Fibroblast of upper back skin (primary cell): ENCODE results near the gene SDSL.
A peak's percentile ranks its signal among the peaks of the same experiment; 100 is the strongest.

Experiments
- DNase-seq: peaks from one replicate; pipeline ENCODE4 v3.0.0-alpha.2; 2013

SDSL gene, protein sequence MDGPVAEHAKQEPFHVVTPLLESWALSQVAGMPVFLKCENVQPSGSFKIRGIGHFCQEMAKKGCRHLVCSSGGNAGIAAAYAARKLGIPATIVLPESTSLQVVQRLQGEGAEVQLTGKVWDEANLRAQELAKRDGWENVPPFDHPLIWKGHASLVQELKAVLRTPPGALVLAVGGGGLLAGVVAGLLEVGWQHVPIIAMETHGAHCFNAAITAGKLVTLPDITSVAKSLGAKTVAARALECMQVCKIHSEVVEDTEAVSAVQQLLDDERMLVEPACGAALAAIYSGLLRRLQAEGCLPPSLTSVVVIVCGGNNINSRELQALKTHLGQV

DNA sequence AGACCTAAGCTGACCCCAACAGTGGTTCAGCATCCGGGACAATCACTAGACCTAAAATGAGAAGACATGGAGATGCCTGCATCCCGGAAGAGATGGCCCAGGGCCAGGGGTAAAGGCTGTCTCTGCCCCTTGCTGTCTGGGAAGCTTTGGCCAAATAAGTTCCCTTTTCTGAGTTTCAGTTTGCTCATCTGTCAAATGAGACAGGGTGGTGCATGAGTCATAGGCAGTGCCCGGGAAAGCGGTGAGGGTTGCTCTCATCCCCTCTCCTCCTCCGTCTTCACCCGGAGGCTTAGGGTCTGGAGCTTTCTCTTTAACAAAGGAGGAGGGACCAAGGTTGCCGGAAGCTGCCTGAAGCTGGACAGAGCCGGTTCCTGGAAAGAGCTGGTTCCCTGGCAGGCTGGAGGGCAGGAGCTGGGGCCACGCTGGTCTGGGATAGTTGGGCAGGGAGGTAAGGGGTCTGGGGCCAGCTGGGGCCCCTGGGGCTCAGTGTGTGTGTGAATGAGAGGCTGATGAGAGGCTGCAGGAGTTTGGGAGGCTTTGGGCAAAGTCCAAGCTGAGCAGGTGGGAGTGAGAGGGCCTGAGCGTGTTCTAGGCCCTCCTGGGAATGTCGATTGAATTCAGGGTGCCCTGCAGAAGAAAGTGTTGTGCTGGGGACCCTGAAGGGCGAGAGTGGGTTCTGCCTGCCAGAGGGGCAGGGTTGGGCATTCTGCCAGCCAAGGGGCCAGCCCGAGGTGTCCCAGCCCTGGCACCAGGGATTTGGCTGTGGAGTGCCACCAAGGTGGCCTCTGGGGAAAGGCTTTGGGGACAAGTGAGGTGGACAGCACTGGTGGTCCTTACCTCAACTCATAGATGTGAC, at the start of gene SDSL:
Gene SDSL, plus strand, starts transcription at position 351 of the 856 bp plus-strand sequence. CDS start 5,603 bp downstream, outside the sequence.
- peak; percentile 80 for DNase-seq

GRCh38 chr12:113373440-113373839, 48.7 kb upstream of the SDSL start:
- no peak for DNase-seq

GRCh38 chr12:113373969-113374368, 48.2 kb upstream of the SDSL start:
- no peak for DNase-seq

DNA sequence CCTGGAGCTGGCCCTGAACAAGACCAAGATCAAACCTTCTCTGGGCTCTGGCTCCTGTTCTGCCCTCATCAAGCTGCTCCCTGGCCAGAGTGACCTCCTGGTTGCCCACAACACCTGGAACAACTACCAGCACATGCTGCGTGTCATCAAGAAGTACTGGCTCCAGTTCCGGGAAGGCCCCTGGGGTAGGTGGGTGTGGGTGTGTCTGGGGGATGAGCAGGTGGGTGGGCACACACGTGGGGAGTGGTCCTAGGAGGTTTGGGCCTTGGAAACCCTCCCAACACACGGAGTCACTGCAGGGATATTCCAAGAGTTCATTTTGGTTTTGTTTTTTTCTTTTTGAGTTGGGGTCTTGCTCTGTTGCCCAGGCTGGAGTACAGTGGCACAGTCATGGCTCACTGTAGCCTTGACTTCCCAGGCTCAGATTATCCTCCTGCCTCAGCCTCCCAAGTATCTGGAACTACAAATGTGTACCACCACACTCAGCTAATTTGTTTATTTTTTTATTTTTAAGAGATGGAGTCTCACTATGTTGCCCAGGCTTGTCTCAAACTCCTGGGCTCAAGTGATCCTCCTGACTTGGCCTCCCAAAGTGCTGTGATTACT, 47.3 kb upstream of the SDSL start:
- no peak for DNase-seq

GRCh38 chr12:113378291-113378690, 43.9 kb upstream of the SDSL start:
- no peak for DNase-seq

GRCh38 chr12:113381220-113381619, 41.0 kb upstream of the SDSL start:
- DNase-seq = no peak

DNA sequence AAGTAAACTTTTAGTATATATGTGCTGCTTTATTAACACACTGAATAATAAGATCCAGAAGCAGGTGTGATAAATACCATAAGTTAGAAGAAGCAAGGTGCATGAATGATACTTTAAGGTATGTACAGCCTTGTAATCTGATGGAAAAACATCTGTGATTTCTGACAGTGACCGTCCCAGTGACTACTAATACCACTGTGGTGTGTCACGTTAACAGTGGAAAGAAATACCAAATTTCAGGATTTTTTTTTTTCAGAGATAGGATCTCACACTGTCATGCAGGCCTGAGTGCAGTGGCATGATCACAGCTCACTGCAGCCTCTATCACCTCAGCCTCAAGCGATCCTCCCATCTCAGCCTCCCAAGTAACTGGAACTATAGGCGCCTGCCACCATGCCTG, 40.0 kb upstream of the SDSL start:
- no peak for DNase-seq

DNA sequence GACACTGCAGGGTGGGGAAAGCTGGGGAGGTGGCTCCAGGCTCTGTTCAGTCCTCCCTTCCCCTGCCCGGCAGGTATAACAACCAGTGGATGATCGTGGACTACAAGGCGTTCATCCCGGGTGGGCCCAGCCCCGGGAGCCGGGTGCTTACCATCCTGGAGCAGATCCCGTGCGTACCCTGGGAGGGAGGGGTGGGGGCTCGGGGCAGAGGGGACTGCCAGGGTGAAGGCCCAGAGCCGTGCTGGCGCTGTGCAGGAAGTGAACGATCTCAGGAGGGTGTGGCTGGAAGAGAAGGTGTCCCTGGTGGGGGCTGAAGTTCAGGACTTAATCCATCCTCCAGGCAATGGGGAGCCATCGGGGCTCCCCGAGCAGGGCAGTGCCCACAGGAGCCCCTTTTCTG, 37.4 kb upstream of the SDSL start:
- no peak for DNase-seq

GRCh38 chr12:113385282-113385882, 36.8 kb upstream of the SDSL start:
- no peak for DNase-seq

DNA sequence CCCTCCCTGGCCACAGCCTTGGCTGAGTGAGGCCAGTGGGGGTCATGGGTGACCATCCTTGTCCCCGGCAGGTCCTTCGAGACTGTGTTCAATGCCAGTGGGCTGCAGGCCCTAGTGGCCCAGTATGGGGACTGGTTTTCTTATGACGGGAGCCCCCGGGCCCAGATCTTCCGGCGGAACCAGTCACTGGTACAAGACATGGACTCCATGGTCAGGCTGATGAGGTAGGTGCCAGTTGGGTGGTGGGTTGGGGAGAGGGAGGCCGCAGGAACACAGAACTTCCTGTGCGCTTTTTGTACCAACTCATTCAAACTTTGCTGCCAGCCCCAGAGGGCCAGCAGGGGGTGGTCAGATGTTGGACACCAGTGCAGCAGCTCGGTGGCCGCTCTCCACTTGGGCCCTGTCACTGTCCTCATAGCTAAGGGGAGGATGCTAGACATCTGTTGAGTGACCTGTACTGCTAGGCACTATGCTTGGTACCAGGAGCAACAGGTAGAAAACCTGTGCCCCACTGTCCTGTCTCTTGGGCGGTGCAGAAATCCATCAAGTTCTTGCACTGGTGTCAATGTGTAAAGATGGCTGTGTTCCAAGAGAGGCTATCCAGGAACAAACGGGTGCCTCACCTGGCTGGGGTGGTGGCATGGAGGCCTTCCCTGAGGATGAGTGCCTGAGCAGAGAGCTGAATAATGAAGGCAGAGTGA, 35.2 kb upstream of the SDSL start:
- DNase-seq = no peak

DNA sequence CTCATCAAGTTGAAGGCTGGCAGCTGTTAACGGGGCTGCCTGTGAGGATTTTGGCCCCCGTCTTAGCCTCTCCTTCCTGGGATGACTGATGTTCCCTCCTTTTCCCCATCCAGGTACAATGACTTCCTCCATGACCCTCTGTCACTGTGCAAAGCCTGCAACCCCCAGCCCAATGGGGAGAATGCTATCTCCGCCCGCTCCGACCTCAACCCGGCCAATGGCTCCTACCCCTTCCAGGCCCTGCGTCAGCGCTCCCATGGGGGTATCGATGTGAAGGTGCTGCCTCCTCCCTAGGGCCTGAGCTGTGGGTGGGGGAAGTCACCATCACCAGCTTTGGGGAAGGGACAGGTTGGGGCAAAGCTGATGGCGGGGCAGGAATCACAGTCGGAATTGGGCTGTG, 34.5 kb upstream of the SDSL start:
- no peak for DNase-seq

GRCh38 chr12:113388351-113388750, 33.8 kb upstream of the SDSL start:
- no peak for DNase-seq

- DNase-seq = no peak
Observed at GRCh38 chr12:113390064-113391043, 31.8 kb upstream of the SDSL start.

- no peak for DNase-seq
Observed at GRCh38 chr12:113391145-113391544, 31.0 kb upstream of the SDSL start.

DNA sequence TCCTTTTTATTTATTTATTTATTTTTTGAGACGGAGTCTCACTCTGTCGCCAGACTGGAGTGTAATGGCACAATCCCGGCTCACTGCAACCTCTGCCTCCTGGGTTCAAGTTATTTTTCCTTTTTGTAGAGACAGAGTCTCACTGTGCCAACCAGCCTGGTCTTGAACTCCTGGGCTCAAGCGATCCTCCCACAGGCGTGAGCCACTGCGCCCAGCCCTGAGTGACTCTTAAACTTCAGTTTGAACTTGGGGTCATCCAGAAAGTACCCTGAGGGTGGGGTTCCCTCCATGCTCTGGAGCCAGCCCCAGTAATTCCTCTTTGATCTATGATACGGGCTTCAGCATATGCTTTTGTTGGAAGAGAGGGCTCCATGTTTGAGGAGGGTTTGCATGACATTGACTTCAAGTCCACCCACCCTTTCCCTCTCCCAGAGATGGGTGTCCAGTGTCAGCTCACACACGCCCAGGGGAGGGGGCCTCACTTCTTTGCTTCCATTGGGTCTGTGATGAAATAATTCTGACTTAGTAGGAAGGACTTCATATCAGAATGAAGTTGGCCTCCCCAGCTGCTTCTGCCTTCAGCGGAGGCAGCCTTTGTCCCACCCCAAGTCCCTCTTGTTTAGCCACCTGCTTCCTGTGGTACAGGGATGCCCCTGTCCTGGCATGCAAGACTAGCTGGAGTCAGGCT, 30.4 kb upstream of the SDSL start:
- DNase-seq = no peak

- DNase-seq = no peak
Observed at GRCh38 chr12:113392520-113392919, 29.7 kb upstream of the SDSL start.

- peak; percentile 5 for DNase-seq
Observed at GRCh38 chr12:113392988-113393579, 29.1 kb upstream of the SDSL start.

DNA sequence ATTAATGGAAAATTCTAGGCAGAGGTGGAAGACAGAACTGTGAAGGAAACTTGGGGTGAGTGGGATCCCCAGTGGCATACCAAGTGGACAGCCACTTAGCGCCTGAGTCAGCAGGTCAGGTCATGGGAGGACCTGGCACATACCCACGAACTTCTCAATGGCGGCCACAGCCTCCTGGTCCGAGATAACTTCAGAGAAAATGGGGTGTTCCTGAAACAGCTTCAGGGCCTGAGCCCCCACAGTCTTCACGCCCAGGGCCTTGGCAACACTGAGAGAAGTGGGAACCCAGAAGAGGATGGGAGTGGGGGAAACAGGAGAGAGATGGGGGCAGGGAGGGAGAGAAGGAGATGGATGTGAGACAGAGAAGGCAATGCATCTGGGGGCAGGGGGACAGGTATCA, 28.4 kb upstream of the SDSL start:
- DNase-seq = no peak

GRCh38 chr12:113395119-113395518, 27.1 kb upstream of the SDSL start:
- no peak for DNase-seq

DNA sequence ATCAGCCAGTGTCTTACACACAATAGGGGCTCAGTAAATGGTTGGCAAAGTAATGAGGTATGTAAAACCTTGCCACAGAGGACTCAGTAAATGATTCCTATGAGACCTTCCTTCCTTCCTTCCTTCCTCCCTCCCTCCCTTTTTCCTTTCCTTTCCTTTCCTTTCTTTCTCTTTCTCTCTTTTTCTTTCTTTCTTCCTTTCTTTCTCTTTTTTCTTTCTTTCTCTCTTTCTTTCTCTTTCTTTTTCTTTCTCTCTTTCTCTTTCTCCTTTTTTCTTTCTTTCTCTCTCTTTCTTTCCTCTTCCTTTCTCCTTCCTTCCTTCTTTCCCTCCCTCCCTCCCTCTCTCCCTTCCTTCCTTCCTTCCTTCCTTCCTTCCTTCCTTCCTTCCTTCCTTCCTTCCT, 26.0 kb upstream of the SDSL start:
- DNase-seq = no peak
